Measurements from ENCODE around the gene CACNA1F. TPM values are rescaled to one million over a fixed set of nuclear protein-coding genes. Genes with fewer than 3 reads are reported as not detected.

CACNA1F gene
- total and polyA plus RNA-seq, 3 donors from 2014 or later = 0.16 to 0.24 (median 0.19) TPM

DNA sequence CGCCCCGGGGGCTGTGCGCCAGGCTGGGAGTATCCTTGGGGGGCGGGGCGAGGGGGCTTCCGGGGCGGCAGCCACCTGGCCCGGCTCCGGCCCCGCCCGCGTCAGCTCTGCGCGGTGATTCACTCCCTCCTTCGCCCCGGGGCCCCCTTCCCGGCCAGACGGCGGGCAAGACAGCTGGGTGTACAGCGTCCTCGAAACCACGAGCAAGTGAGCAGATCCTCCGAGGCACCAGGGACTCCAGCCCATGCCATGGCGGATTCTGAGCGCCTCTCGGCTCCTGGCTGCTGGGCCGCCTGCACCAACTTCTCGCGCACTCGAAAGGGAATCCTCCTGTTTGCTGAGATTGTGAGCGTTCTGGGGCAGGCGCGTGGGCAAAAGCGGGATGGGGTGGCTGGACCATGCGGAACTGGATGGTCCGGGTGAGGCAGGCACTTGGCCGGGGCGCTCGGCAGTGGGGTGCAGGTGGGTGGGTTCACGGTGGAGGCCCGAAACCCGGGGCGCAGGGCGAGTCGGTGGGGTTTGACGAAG, 61.3 kb downstream of the CACNA1F start, which contains the start of gene PLP2:
PLP2 (plus strand) TSS at position 147 of the 528 bp plus-strand sequence; CDS start at position 250, 103 bp downstream.
- TF ChIP-seq POLR2A (IDR thresholded peaks at IDR 0.05) = no peak
- TF ChIP-seq, protein P1, sequence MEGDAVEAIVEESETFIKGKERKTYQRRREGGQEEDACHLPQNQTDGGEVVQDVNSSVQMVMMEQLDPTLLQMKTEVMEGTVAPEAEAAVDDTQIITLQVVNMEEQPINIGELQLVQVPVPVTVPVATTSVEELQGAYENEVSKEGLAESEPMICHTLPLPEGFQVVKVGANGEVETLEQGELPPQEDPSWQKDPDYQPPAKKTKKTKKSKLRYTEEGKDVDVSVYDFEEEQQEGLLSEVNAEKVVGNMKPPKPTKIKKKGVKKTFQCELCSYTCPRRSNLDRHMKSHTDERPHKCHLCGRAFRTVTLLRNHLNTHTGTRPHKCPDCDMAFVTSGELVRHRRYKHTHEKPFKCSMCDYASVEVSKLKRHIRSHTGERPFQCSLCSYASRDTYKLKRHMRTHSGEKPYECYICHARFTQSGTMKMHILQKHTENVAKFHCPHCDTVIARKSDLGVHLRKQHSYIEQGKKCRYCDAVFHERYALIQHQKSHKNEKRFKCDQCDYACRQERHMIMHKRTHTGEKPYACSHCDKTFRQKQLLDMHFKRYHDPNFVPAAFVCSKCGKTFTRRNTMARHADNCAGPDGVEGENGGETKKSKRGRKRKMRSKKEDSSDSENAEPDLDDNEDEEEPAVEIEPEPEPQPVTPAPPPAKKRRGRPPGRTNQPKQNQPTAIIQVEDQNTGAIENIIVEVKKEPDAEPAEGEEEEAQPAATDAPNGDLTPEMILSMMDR (IDR thresholded peaks at IDR 0.05) = no peak
- no peaks in the 10 kb centered on the region for H3K4me1 ChIP-seq
- DNase-seq = peak; percentile 34
- H3K4me3 ChIP-seq = peak within 1 kb of the TSS; percentile 48 to 64
- H3K9me3 ChIP-seq = no peaks in the 10 kb centered on the region
- H3K27ac ChIP-seq = peak within 1 kb of the TSS; percentile 72 to 83
- H3K27me3 ChIP-seq = no peaks in the 10 kb centered on the region
- 0% methylated on average over 23 of the region's 46 CpGs; no CpG with 5 or more reads in 1 of the 2 donors for WGBS, 2 donors
- intact Hi-C loops (cut with DNase I; ENCODE audit: low total_unique reads) = no loop called here
- no peaks in the 10 kb centered on the region for H3K36me3 ChIP-seq (ENCODE audit: low read depth, missing control alignments)

DNA sequence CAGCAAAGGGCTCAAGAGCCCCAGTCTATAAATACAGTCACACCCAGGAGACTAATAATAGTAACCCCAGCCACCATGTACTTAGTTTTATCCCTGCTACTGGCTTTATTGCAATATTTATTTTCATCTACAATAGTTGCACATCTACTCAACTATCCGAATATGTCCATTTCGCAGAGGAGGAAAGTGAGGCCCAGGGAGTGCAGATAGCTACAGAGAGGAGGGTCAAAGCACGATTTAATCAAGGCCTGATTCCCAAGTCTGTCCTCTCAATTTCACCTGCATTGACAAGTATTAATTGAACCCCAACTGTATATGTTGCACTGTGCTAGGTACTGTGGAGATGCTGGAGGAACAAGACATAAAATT, 65.4 kb downstream of the CACNA1F start:
- H3K4me3 ChIP-seq = no peak overlapping the region
- no peaks in the 10 kb centered on the region for H3K27me3 ChIP-seq
- peak overlapping the region; percentile 70 to 79 for H3K27ac ChIP-seq
- TF ChIP-seq, protein P1 (IDR thresholded peaks at IDR 0.05) = no peak
- TF ChIP-seq POLR2A (IDR thresholded peaks at IDR 0.05) = no peak
- no peaks in the 10 kb centered on the region for H3K9me3 ChIP-seq
- no peaks in the 10 kb centered on the region for H3K36me3 ChIP-seq (ENCODE audit: low read depth, missing control alignments)
- 77 to 89% methylated on average over 3 of the region's 3 CpGs for WGBS, 2 donors
- DNase-seq = no peak
- no peaks in the 10 kb centered on the region for H3K4me1 ChIP-seq
- intact Hi-C loops (cut with DNase I; ENCODE audit: low total_unique reads) = no loop called here

DNA sequence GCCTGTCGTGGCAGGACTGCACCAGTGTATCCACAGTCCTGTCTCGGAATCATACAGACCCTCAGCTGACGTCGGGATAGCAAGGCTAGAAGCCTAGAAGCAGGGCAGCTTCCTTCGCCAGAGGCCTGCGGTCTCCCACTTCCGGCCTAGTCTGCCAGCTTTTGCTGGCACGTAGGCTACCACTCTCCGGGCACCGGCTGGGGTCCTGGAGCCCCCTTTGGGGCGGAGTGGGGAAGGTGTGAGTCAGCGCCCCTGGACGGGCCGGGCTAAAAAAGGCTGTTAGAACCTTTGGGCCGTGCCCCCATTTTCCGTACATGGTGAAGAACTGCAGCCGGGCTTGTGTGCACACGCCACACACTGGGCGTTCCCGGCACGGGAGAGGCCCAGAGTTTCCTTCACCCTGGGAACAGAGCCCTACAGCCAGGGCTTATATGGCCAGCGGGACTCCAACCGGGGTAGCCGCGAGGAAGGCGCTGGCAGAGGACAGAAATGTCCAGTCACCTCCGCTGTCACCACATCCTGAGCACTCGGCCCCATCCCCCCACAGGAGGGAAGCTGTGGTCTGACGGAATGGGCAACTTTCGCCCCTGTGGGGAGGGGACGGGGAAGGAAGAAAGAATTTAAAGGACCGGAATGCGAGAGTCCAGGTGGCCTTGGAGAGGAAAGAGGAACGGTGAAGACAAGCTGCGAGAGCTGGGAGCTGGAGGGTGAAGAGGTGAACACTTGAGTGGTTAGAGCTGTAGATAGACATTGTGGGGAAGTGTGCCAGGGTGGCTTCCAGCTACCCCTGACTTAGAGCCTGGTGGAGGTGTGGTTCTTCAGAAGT, 66.0 kb downstream of the CACNA1F start:
- Histone ChIP-seq H3K9me3 (no peaks in the 10 kb centered on the region), H3K4me1 (no peaks in the 10 kb centered on the region), H3K27ac (peak overlapping the region; percentile 70 to 79), H3K27me3 (no peaks in the 10 kb centered on the region), H3K36me3 (ENCODE audit: low read depth, missing control alignments) (no peaks in the 10 kb centered on the region), H3K4me3 (peak overlapping the region in 1 of 2 donors; percentile 18)
- WGBS, 2 donors = 11 to 15% methylated on average over 8 to 32 of the region's 35 CpGs
- DNase-seq = peak; percentile 38
- intact Hi-C loops (cut with DNase I; ENCODE audit: low total_unique reads) = no loop called here
- no peak for TF ChIP-seq POLR2A (IDR thresholded peaks at IDR 0.05)
- TF ChIP-seq, protein P1 (IDR thresholded peaks at IDR 0.05) = no peak

DNA sequence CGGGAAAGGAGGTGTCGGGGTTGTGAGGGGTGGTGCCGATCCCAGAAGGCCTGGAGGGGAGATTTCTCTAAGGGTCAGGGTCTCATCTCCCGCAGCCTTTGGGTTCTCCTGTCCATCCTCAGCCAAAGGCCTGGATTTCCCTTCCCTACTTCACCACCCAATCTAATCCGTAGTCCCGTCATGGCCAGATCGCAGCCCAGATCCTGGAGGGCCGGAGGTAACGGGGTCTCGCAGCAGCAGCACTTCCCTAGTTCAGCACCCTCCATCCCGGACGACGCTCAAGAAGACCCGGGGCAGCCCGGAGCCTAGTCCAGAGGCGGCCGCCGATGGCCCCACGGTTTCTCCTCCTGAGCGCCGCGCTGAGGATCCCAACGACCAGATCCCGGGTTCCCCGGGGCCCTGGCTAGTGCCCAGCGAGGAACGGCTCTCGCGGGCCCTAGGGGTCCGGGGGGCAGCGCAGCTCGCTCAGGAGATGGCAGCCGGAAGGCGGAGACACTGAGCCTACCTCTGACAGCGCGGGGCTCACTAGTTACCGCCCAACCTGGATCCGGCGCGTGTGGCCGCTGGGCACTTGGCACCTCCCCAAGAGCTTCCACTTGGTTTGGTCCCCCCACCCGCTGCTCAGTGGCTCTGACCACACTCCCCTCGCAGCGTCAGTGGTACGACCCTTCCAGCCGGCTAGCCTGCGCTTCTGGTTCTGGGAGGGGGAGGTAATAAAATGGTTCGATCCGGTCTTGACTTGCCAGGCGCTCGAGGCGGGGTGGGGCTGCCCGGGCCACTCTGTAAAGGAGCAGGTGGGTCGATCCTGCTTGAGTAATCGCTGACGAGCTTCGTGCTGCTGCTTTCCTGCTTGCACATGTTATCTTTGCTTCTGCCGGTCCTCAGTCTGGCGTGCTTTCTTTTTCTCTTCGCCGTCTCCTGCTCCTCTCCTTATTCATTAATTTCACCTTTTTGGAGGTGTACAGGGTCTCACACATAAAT, 66.9 kb downstream of the CACNA1F start:
- peak; percentile 75 for DNase-seq
- intact Hi-C loops (cut with DNase I; ENCODE audit: low total_unique reads) = no loop called here
- H3K9me3 ChIP-seq = no peaks in the 10 kb centered on the region
- H3K4me3 ChIP-seq = peak overlapping the region in 1 of 2 donors; percentile 18
- no peaks in the 10 kb centered on the region for H3K27me3 ChIP-seq
- WGBS, 2 donors = 18 to 20% methylated on average over 11 to 54 of the region's 61 CpGs
- peak overlapping the region; percentile 70 to 79 for H3K27ac ChIP-seq
- H3K36me3 ChIP-seq (ENCODE audit: low read depth, missing control alignments) = no peaks in the 10 kb centered on the region
- H3K4me1 ChIP-seq = no peaks in the 10 kb centered on the region
- TF ChIP-seq, protein P1 (IDR thresholded peaks at IDR 0.05) = no peak
- no peak for TF ChIP-seq POLR2A (IDR thresholded peaks at IDR 0.05)
